Mesenchymal stem cell (in vitro differentiated cells and primary cell): ENCODE results near the gene C3orf38.
"Not testable (repeated sequence)": the region's sequence is repeated elsewhere in the genome, so short reads cannot be mapped to it uniquely, and the experiment has no call there.

Experiments
- DNase-seq: peaks from one replicate; pipeline ENCODE4 v3.0.0-alpha.2; 2013
- H2AFZ ChIP-seq: one replicate; pipeline ENCODE4 v1.6.1; 2013; ENCODE audit warnings: low read depth, mild to moderate bottlenecking, control low read depth, inconsistent platforms, low read length, moderate library complexity
- H2AK5ac ChIP-seq: 2 replicates; pipeline ENCODE4 v1.6.1; 2013; ENCODE audit warnings: low read length, moderate library complexity, mild to moderate bottlenecking, inconsistent platforms; ENCODE audit not compliant: severe bottlenecking
- H2BK120ac ChIP-seq: one replicate; pipeline ENCODE4 v1.6.1; 2013; ENCODE audit warnings: low read depth, mild to moderate bottlenecking, inconsistent platforms, low read length, moderate library complexity
- H2BK12ac ChIP-seq, 2 experiments: one replicate each; pipeline ENCODE4 v1.6.1; 2013; ENCODE audit warnings: inconsistent platforms in 2 of 2, low read length in 2 of 2, mild to moderate bottlenecking in 2 of 2, moderate library complexity in 2 of 2, control low read depth in 1 of 2
- H2BK15ac ChIP-seq: one replicate; pipeline ENCODE4 v1.6.1; 2013; ENCODE audit warnings: mild to moderate bottlenecking, low read depth, inconsistent platforms; ENCODE audit not compliant: poor library complexity, severe bottlenecking
- H2BK5ac ChIP-seq: 2 replicates; pipeline ENCODE4 v1.6.1; 2013; ENCODE audit warnings: low read depth, mild to moderate bottlenecking, low read length, control low read depth, inconsistent platforms; ENCODE audit not compliant: poor library complexity, severe bottlenecking
- H3K14ac ChIP-seq, 2 experiments: one replicate each; pipeline ENCODE4 v1.6.1; 2013; ENCODE audit warnings: inconsistent platforms in 2 of 2, low read length in 2 of 2, control low read depth in 1 of 2, mild to moderate bottlenecking in 1 of 2, moderate library complexity in 1 of 2
- H3K18ac ChIP-seq, 2 experiments: one replicate each; pipeline ENCODE4 v1.6.1; 2013; ENCODE audit warnings: inconsistent platforms in 2 of 2, low read length in 2 of 2, control low read depth in 1 of 2, low read depth in 1 of 2, mild to moderate bottlenecking in 1 of 2
- H3K23ac ChIP-seq, 2 experiments: one replicate each; pipeline ENCODE4 v1.6.1; 2013; ENCODE audit warnings: inconsistent platforms in 2 of 2, low read length in 2 of 2, mild to moderate bottlenecking in 2 of 2, moderate library complexity in 2 of 2, control low read depth in 1 of 2
- H3K27ac ChIP-seq: 2 replicates; pipeline ENCODE4 v1.5.1; 2013; ENCODE audit warnings: mild to moderate bottlenecking, moderate library complexity, low read length, control low read depth, inconsistent platforms; ENCODE audit not compliant: poor library complexity, severe bottlenecking
- H3K27me3 ChIP-seq, 2 experiments: 2 replicates each; pipeline versions ENCODE4 v1.6.1 to v1.7.0; 2013; ENCODE audit warnings: low read length in 2 of 2, mild to moderate bottlenecking in 2 of 2, moderate library complexity in 2 of 2, control low read depth in 1 of 2, inconsistent platforms in 1 of 2; ENCODE audit not compliant: control insufficient read depth in 1 of 2, insufficient read depth in 1 of 2
- H3K36me3 ChIP-seq, 2 experiments: 2 replicates each; pipeline versions ENCODE4 v1.6.1 to v1.7.0; 2013; ENCODE audit warnings: low read length in 2 of 2, control low read depth in 1 of 2, inconsistent platforms in 1 of 2, low read depth in 1 of 2, mild to moderate bottlenecking in 1 of 2; ENCODE audit not compliant: insufficient read depth in 2 of 2, control insufficient read depth in 1 of 2
- H3K4ac ChIP-seq, 2 experiments: one replicate each; pipeline ENCODE4 v1.6.1; 2013; ENCODE audit warnings: inconsistent platforms in 2 of 2, low read length in 2 of 2, mild to moderate bottlenecking in 2 of 2, moderate library complexity in 2 of 2, control low read depth in 1 of 2, low read depth in 1 of 2
- H3K4me1 ChIP-seq: 2 replicates; pipeline ENCODE4 v1.6.1; 2013; ENCODE audit warnings: low read depth, low read length, control low read depth; ENCODE audit not compliant: control insufficient read depth, insufficient read depth
- H3K4me2 ChIP-seq: 2 replicates; pipeline ENCODE4 v1.6.1; 2013; ENCODE audit warnings: low read length, mild to moderate bottlenecking, inconsistent platforms; ENCODE audit not compliant: poor library complexity, severe bottlenecking
- H3K4me3 ChIP-seq, 2 experiments: 2 replicates each; pipeline versions ENCODE4 v1.5.1 to v1.7.0; 2013; ENCODE audit warnings: low read length in 2 of 2, mild to moderate bottlenecking in 2 of 2, control low read depth in 1 of 2, low read depth in 1 of 2; ENCODE audit not compliant: insufficient read depth in 1 of 2
- H3K79me1 ChIP-seq: replicated peaks from 2 replicates; pipeline ENCODE4 v1.6.1; 2013; ENCODE audit warnings: mild to moderate bottlenecking, control low read depth, low read length, inconsistent platforms; ENCODE audit not compliant: poor library complexity, severe bottlenecking
- H3K9ac ChIP-seq: 2 replicates; pipeline ENCODE4 v1.7.0; 2013; ENCODE audit warnings: mild to moderate bottlenecking, low read length, moderate library complexity
- H3K9me3 ChIP-seq: 2 replicates; pipeline ENCODE4 v1.7.0; 2013; ENCODE audit warnings: mild to moderate bottlenecking, low read length; ENCODE audit not compliant: control insufficient read depth
- H4K8ac ChIP-seq: one replicate; pipeline ENCODE4 v1.6.1; 2013; ENCODE audit warnings: inconsistent platforms, mild to moderate bottlenecking, low read length, moderate library complexity
- H4K91ac ChIP-seq: one replicate; pipeline ENCODE4 v1.6.1; 2013; ENCODE audit warnings: mild to moderate bottlenecking, low read length, inconsistent platforms
- WGBS: methylation state at CpG from one replicate; pipeline ENCODE4 v1.1.7; 2013; ENCODE audit warnings: mixed read lengths; 5-methylcytosine and 5-hydroxymethylcytosine counted together

The C3orf38 gene

GRCh38 chr3:88113311-88114162 is 36.2 kb upstream of the C3orf38 start:
- no peak overlapping the region for H2BK120ac ChIP-seq
- no peaks in the 10 kb centered on the region for H3K9me3 ChIP-seq
- no peak overlapping the region for H4K8ac ChIP-seq
- 30% methylated on average over 1 of the region's 5 CpGs for WGBS
- H3K4me2 ChIP-seq: no peak overlapping the region
- no peak overlapping the region for H2AK5ac ChIP-seq
- H3K9ac ChIP-seq: peak overlapping the region; percentile 45
- no peaks in the 10 kb centered on the region for H3K27me3 ChIP-seq
- H3K4me3 ChIP-seq: no peak overlapping the region
- no peak overlapping the region for H2AFZ ChIP-seq
- peak; percentile 80 for DNase-seq
- H4K91ac ChIP-seq: no peak overlapping the region
- H3K4ac ChIP-seq: no peak overlapping the region
- peak overlapping the region; percentile 51 for H3K27ac ChIP-seq
- H3K14ac ChIP-seq: no peak overlapping the region
- no peak overlapping the region for H3K18ac ChIP-seq
- peaks cover 18% of the 10 kb centered on the region for H3K79me1 ChIP-seq
- H2BK12ac ChIP-seq: no peak overlapping the region
- no peak overlapping the region for H2BK5ac ChIP-seq
- H3K23ac ChIP-seq: no peak overlapping the region
- no peak overlapping the region for H2BK15ac ChIP-seq
- H3K4me1 ChIP-seq: no peaks in the 10 kb centered on the region
- H3K36me3 ChIP-seq: peaks cover 2 to 40% of the 10 kb centered on the region in 2 experiments

DNA sequence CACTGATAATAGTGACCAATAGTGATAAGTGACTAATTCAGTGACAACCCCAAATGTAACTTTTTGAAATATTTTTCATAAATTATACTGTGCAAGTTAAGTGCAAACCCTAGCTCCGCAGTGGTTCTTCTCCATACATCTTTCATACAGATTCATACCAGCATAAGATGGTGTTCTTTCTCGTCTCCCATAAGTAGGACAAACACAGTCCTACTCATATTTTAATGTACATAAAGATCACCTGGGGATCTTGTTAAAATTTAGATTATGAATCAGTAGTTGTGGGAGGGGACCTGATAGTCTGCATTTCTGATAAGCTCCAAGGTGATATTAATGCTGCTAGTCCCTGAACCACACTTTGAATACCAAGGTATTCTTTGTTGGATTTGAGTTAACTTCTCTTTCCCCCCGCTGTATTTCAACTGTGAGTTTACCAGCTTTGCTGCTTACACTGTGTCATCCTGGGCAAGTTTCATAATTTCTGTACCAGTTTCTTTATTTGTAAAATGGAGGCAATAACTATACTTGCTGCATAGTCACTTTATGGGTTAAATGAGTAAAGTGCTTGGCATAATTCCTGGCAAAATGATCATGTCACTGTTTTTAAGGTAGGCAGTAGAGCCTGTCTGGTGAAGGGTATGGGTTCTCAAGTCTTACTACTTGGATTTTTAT is 34.7 kb upstream of the C3orf38 start:
- no peaks in the 10 kb centered on the region for H3K9me3 ChIP-seq
- no peak overlapping the region for H3K9ac ChIP-seq
- no peak overlapping the region for H3K4ac ChIP-seq
- no peaks in the 10 kb centered on the region for H3K27me3 ChIP-seq
- peaks cover 15% of the 10 kb centered on the region for H3K79me1 ChIP-seq
- no peaks in the 10 kb centered on the region for H3K4me1 ChIP-seq
- H3K4me3 ChIP-seq: no peak overlapping the region
- no peak overlapping the region for H3K14ac ChIP-seq
- H3K36me3 ChIP-seq: peaks cover 2 to 43% of the 10 kb centered on the region in 2 experiments
- no peak overlapping the region for H2BK5ac ChIP-seq
- H2AFZ ChIP-seq: no peak overlapping the region
- H3K4me2 ChIP-seq: no peak overlapping the region
- H2BK15ac ChIP-seq: no peak overlapping the region
- no peak overlapping the region for H4K91ac ChIP-seq
- H3K18ac ChIP-seq: no peak overlapping the region
- WGBS: 100% methylated on average over 2 of the region's 3 CpGs
- H2AK5ac ChIP-seq: no peak overlapping the region
- no peak overlapping the region for H4K8ac ChIP-seq
- no peak overlapping the region for H2BK120ac ChIP-seq
- no peak overlapping the region for H3K23ac ChIP-seq
- H2BK12ac ChIP-seq: no peak overlapping the region
- DNase-seq: no peak
- H3K27ac ChIP-seq: no peak overlapping the region

- no peak overlapping the region for H3K27ac ChIP-seq
- no peak overlapping the region for H2BK15ac ChIP-seq
- H3K4me3 ChIP-seq: no peak overlapping the region
- H3K4me2 ChIP-seq: no peak overlapping the region
- no peak for DNase-seq
- no peaks in the 10 kb centered on the region for H3K9me3 ChIP-seq
- no peak overlapping the region for H3K9ac ChIP-seq
- H4K8ac ChIP-seq: no peak overlapping the region
- H4K91ac ChIP-seq: no peak overlapping the region
- peaks cover 2 to 53% of the 10 kb centered on the region in 2 experiments for H3K36me3 ChIP-seq
- no peak overlapping the region for H2AK5ac ChIP-seq
- peaks cover 18% of the 10 kb centered on the region for H3K79me1 ChIP-seq
- no peak overlapping the region for H2AFZ ChIP-seq
- H2BK120ac ChIP-seq: no peak overlapping the region
- H3K23ac ChIP-seq: no peak overlapping the region
- no peak overlapping the region for H3K4ac ChIP-seq
- no peak overlapping the region for H3K14ac ChIP-seq
- H3K27me3 ChIP-seq: no peaks in the 10 kb centered on the region
- H3K4me1 ChIP-seq: no peaks in the 10 kb centered on the region
- H2BK5ac ChIP-seq: no peak overlapping the region
- WGBS: 0% methylated on average over 1 of the region's 1 CpG
- H3K18ac ChIP-seq: no peak overlapping the region
- no peak overlapping the region for H2BK12ac ChIP-seq
Measured at GRCh38 chr3:88117683-88118082, 32.1 kb upstream of the C3orf38 start.

DNA sequence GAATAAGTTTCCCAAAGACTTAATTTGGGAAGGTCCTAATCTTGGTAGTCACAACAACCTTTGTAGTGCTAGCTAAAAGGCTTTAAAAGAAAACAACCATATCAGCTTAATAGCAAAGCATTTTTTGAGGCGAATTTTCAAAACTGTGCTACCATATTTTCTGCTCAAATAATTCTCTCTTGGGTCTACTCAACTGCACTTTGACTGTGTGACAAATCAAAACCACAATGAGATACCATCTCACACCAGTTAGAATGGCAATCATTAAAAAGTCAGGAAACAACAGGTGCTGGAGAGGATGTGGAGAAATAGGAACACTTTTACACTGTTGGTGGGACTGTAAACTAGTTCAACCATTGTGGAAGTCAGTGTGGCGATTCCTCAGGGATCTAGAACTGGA is 31.2 kb upstream of the C3orf38 start:
- not testable (repeated sequence) for H2BK5ac ChIP-seq, H4K91ac ChIP-seq, H4K8ac ChIP-seq, H3K4ac ChIP-seq, H3K27ac ChIP-seq, H2BK15ac ChIP-seq, H3K9ac ChIP-seq, H3K4me1 ChIP-seq, H2BK12ac ChIP-seq, H3K18ac ChIP-seq, H3K23ac ChIP-seq, H3K4me2 ChIP-seq, H2BK120ac ChIP-seq, H2AK5ac ChIP-seq, H2AFZ ChIP-seq, H3K9me3 ChIP-seq, H3K27me3 ChIP-seq, DNase-seq, H3K14ac ChIP-seq, H3K4me3 ChIP-seq
- Histone ChIP-seq H3K36me3 (peaks cover 2 to 53% of the 10 kb centered on the region in 2 experiments), H3K79me1 (peaks cover 19% of the 10 kb centered on the region)
- WGBS: 93% methylated on average over 1 of the region's 2 CpGs
